ENCODE data around the gene PDXP.

The PDXP gene

DNA sequence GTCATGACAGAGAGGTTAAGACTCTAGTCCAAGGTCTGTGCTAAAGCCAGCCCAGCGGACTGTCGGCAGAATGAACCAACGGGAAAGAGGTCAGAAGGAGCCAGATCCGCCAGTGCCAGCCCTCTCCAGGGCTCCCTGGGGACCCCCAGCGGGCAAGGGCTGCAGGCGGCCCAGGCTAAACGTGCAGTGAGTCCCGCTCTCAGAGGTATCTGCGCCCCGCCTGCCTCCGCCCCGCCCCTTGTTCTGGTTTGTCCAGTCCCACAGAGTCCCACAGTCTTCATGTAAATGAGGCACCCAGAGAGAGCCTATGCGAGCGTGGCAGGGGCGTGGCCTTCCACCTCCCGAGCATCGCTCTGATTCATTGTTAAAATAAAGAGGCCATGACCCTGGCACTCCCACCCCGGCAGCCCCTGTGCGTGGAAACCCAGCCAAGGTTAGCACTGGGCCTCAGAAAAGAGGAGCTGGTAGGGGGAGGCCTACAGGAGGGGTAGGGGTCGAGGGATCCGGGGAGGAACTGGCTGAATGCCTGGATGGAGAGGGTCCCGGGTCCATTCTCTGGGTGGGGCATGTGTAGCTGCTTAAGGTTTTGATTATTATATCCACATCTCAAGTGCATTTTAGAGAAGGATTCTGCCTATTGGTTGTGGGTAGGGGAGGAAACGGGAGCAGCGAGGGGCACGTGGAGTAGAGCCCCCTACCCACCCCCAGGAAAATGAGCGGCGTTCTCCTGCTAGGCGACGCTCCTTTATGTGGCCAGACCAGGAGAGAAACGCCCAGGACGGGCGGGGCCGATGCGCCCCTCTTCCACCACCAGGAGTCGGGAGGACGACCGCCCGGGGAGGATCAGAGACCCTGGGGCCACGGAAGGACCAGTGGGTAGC lies 38.4 kb downstream of the PDXP start, which contains the start of gene TRIOBP:
Gene TRIOBP (plus strand): TSS at position 392 of the 881 bp plus-strand sequence. CDS start 4,318 bp downstream, outside the sequence.
- peak; percentile 82 for DNase-seq (ENCODE audit: low read depth, low spot score)

GRCh38 chr22:37697538-37697835 lies 39.0 kb downstream of the PDXP start:
- DNase-seq (ENCODE audit: low read depth, low spot score): no peak

DNA sequence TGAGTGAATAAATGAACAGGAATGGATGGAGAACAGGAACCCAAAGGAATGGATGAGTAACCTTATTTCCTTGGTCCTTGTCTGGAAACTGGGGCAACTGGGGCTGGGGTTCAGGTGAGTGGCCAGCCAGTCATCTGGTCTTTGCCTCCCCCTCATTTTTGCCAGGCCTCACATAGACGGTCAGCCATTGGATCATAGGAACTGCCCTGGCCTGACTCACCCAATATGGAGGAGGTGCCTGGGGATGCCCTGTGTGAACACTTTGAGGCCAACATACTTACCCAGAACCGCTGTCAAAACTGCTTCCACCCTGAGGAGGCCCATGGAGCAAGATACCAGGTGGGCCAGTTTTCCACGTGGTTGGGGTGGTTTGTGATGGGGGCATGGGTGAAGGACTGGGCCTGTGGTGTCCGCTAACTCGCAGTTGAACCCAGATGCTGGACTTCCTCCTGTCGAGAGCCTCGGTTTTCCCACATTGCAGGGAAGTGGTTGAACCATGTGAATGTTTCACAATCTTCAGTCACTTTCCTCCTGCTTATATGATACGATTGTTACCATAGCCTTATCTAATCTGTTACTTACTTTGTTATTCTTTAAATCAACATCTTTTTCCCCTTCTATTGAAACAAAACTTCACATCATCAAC lies 42.7 kb downstream of the PDXP start:
- no peak for DNase-seq (ENCODE audit: low read depth, low spot score)

GRCh38 chr22:37703906-37704305 lies 45.4 kb downstream of the PDXP start:
- no peak for DNase-seq (ENCODE audit: low read depth, low spot score)

DNA sequence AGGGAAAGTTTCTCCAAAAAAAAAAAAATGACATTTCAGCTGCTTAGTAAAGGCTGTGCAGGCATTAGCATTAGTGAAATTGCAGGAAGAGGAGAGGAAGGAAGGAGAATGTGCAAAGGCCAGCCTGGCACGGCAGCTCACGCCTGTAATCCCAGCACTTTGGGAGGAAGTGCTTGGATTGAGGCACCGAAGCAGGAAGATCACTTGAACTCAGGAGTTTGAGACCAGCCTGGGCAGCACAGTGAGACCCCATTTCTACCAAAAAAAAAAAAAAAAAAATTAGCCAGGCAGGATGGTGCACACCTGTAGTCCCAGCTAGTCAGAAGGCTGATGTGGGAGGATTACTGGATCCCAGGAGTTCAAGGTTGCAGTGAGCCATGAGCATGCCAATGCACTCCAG lies 46.1 kb downstream of the PDXP start:
- DNase-seq (ENCODE audit: low read depth, low spot score): no peak

DNA sequence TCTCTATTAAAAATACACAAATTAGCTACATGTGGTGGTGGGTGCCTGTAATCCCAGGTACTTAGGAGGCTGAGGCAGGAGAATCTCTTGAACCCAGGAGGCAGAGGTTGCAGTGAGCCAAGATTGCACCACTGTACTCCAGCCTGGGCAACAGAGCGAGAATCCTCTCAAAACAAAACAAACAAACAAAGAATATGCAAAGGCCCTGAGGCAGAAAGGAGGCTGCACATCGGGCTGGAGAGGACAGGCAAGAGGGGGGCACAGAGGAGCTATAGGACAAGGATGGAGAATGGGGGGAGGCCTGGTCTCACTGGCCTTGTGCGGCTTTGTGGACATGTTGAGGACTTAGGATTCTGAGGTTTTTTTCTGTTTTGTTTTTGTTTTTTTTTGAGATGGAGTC lies 46.7 kb downstream of the PDXP start:
- DNase-seq (ENCODE audit: low read depth, low spot score): no peak

DNA sequence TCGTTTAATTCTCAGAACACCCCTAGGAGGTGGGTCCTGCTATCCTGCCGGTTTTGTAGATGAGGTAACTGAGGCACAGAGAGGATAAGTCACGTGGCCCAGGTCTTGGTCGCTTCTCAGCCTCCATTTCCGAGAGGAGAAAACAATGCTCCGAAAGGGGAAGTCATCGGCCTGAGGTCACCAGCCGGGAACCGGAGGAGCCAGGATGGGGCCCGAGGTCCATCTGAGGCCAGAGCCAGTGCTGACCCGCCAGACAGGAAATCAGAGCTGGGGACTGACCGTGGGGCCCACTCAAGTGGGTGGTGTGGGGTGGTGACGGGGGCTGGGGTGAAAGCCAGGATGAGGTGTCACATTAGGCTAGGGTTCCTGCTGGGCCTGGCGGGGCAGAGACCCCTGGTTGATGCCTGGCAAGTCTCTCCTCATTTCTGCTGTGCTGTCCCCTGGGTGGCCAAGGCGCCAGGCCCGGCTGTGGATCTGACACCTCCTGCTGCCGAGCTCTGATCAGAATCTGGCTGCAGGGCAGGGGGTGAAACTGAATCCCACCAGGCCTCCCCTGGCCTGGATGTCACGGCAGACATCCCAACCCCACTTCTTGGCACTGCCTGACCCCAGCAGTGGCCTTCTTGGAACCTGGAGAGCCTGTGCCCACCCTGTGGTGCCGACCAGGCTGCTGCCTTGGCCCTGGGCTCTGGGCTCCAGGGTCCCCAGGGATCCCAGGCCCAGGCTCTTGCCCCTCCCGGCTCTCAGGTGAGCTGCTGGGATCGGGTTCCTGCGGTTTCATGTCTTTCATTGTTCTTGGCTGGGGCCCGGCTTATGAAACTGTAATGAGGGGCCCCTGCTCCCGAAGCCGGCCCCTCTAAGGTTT lies 50.3 kb downstream of the PDXP start:
- DNase-seq (ENCODE audit: low read depth, low spot score): no peak

- DNase-seq (ENCODE audit: low read depth, low spot score): no peak
These were observed 50.9 kb downstream of the PDXP start for GRCh38 chr22:37709445-37709765.

- no peak for DNase-seq (ENCODE audit: low read depth, low spot score)
These were observed 52.2 kb downstream of the PDXP start for GRCh38 chr22:37710675-37711074.

GRCh38 chr22:37711490-37711889 lies 53.0 kb downstream of the PDXP start:
- no peak for DNase-seq (ENCODE audit: low read depth, low spot score)

- DNase-seq (ENCODE audit: low read depth, low spot score): no peak
These were observed 55.2 kb downstream of the PDXP start for GRCh38 chr22:37713761-37714160.

DNA sequence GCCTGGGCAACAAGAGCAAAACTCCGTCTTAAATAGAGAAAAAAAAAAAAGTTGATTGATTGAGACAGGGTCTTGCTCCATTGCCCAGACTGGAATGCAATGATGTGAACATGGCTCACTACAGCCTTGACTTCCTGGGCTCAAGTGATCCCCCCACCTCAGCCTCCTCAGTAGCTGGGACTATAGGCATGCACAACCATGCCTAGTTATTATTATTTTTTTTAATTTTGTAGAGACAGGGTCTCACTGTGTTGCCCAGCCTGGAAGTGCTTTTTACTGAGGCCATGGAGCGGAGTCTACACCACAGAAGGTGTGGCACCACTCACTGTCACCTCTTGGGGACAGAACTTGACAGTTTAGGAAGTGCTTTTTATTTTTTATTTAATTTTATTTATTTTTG lies 56.1 kb downstream of the PDXP start:
- no peak for DNase-seq (ENCODE audit: low read depth, low spot score)

DNA sequence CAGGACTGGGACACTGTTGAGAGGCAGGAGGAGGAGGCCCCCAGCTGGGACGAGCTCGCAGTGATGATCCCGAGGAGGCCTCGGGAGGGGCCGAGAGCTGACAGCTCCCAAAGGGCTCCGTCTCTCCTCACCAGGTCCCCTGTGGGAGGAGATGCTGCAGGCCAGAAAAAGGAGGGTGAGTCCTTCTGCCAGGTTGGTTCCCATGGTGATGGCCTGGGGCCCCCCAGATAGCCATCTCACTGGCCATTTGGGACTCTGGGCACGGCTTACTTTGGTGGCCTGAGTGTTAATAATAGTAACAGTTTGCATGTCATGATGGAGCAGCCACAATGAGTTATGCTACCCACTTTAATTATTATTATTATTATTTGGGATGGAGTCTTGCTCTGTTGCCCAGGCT lies 57.2 kb downstream of the PDXP start:
- DNase-seq (ENCODE audit: low read depth, low spot score): no peak
